GM19351 (cell line): ENCODE measurements around the gene TMCO2.
"Not testable (repeated sequence)": the region's sequence is repeated elsewhere in the genome, so short reads cannot be mapped to it uniquely, and the experiment has no call there.

Experiments
- ATAC-seq: cut with Tn5 transposase; IDR thresholded peaks from one replicate; pipeline ENCODE4 v1.9.1; 2021; ENCODE audit warnings: mild to moderate bottlenecking, moderate library complexity; ENCODE audit not compliant: unreplicated experiment

TMCO2 gene

GRCh38 chr1:40247655-40248054, at the start of gene TMCO2:
Gene TMCO2 (plus strand): TSS chr1:40247937. CDS start chr1:40247994, 57 bp downstream.
- ATAC-seq, result no peak

DNA sequence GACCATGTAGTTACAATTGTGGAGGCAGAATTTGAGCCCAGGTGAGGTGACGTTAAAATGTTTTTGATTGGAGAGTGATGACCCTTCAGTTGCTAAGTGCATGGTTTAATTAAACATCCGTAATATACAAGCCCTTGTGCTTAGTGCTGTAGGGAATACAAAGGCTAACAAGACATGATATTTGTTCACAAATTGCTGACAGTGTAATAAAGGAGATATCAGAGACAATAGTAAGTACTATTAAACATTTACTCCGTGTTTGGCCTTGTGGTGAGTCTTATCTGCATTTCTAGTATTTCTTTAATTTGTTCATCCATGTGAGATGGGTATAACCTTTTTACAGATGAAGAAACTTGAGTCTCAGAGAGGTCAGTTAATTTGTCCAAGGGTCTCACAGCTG, 48.6 kb upstream of the TMCO2 start:
- no peak for ATAC-seq

- no peak for ATAC-seq
These were observed 42.9 kb upstream of the TMCO2 start for GRCh38 chr1:40204856-40205255.

- ATAC-seq, result no peak
These were observed 37.1 kb upstream of the TMCO2 start for GRCh38 chr1:40210511-40211204.

GRCh38 chr1:40218333-40218732, 29.4 kb upstream of the TMCO2 start:
- ATAC-seq, result no peak

GRCh38 chr1:40221471-40221905, 26.2 kb upstream of the TMCO2 start:
- ATAC-seq, result not testable (repeated sequence)

- no peak for ATAC-seq
These were observed 25.6 kb upstream of the TMCO2 start for GRCh38 chr1:40221977-40222772.

GRCh38 chr1:40224040-40224439, 23.7 kb upstream of the TMCO2 start:
- no peak for ATAC-seq

GRCh38 chr1:40226192-40226591, 21.5 kb upstream of the TMCO2 start:
- no peak for ATAC-seq

GRCh38 chr1:40232444-40232843, 15.3 kb upstream of the TMCO2 start:
- ATAC-seq, result peak; percentile 97

DNA sequence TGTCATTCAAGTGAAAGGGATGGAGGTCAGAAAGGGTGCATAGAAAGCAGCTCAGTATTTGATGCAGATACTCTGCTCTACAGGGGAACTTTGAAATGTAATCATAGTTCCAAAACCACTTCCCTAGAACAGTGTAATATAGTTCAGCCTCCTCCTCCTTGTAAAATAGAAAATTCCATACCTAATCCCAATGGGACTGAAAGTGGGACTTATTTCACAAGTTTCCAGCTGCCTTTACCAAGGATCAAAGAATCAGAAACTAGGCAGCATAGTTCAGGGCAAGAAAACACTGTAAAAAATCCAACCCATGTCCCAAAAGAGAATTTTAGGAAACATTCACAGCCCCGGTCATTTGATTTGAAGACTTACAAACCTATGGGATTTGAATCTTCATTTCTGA, 8.1 kb upstream of the TMCO2 start:
- ATAC-seq, result no peak

GRCh38 chr1:40240390-40240789, 7.3 kb upstream of the TMCO2 start:
- ATAC-seq, result no peak

GRCh38 chr1:40241362-40241761, 6.4 kb upstream of the TMCO2 start:
- ATAC-seq, result peak; percentile 27

DNA sequence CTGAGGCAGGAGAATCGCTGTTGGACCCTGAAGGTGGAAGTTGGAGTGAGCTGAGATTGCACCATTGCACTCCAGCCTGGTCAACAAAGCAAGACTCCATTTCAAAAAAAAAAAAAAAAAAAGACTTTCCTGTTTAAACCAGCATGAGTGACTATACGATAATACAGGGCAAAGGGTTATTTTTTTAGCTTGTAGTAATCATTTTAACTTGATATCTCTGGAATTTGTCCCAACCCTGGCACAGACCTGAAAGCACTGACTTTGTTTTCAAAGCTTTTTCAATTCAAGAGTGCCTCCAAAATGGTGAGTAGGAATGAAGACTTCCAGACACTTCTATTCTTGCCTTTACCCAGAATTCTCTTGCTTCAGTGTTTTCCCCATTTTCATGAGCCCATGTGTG, 4.4 kb upstream of the TMCO2 start:
- ATAC-seq, result no peak

DNA sequence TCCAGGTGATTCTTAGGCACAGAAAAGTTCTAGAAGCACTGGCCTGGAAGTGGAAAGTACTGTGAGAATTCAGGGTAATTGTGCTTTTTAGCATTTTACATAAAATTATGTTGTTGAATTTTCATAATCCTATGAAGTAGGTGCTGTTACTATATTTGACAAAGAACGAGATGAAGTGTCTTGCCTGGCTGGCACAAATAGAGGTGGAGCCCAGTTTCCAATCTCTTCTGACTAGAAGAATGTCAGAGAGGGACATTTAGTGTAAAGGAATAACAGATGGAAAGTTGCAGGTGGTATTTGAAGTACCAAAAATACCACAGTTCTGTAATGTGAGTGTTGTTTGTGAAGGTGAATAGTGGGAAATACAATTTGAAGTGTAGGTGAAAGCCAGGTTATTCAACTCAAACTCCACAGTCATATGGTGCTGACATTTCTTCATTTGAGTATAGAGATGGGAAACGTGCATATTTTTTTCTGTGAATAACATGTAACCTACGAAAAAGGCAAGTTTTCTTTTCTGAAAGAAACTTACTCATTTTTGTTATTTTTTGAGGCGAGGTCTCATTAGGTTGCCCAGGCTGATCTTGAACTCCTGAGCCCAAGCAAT, 3.5 kb upstream of the TMCO2 start:
- no peak for ATAC-seq

- no peak for ATAC-seq
These were observed 2.1 kb upstream of the TMCO2 start for GRCh38 chr1:40245686-40246085.

GRCh38 chr1:40248412-40248811, 675 bp downstream of the TMCO2 start:
- no peak for ATAC-seq

DNA sequence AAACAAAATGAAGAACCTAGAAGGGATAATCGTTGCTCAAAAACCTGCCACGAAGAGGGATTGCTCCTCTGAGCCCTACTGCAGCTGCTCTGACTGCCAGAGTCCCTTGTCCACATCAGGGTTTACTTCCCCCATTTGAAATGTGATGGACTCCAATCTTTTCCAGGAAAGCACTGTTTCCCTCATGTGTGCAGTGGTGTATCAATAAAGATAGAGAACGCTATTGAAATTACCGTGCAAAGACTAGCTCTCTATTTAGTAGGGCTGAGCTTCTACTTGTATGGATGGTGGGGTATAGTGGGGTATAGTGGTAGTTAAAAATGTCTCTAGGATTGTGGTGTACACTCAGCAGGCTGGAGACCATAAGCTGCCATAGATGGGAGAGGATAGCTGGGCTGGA, 3.7 kb downstream of the TMCO2 start:
- ATAC-seq, result no peak

GRCh38 chr1:40252601-40253000, 4.9 kb downstream of the TMCO2 start:
- no peak for ATAC-seq

DNA sequence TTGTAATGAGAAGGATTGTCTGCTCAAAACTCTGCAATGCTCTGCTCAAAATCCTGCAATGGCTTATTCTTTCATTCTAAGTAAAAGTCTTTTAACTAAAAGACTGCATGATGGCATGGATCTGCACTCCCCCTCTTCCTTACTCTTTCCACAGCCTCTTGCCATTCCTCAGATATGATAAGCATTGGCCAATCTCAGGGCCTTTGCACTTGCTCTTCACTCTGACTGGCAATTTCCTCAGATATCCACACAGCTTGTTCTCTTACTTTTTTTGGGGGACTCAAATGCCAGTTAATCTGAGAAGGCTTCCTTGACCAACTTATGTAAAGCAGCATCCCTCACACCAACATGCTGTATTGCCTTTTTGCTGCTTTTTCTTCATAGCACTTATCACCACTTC, 7.5 kb downstream of the TMCO2 start:
- no peak for ATAC-seq

DNA sequence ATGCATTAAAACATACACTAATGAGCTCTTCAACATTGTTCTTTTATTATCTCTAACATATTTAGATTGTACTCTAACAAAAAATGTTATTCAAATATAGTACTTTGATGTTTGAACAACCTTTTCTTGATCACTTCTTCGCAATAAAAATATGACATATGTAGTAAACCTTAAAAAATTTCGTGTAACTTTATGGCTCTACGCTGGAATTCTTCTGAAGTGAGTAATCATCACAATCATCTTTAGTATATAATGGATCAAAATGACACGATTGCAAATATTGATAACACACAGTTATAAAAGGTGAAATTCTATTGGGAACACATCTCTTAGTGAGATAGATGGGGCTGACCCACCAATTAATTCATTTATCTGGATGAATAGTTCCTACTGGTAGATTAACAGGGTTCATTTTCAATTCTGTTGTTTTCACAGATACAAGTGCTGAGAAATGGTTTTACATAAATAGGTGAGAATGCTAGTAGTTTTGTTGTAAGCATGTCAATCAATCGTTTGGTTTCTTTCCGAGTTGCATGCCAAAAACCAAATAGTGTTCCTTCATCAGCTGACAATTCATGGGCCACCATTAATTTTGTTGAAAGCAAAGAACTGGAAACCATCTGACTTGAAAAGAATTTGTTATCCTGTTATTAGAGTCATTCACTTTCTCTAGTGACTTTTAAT, 8.8 kb downstream of the TMCO2 start:
- ATAC-seq, result no peak
